Activated CD8-positive, alpha-beta memory T cell treated with anti-CD3 and anti-CD28 coated beads, Interleukin-2, amount 50 U/mL, for 24 hours (primary cell): Measurements from ENCODE around the gene RETSAT.
"Not testable (repeated sequence)": the region's sequence is repeated elsewhere in the genome, so short reads cannot be mapped to it uniquely, and the experiment has no call there.

Source experiments
- DNase-seq: peaks from one replicate; pipeline ENCODE4 v3.0.0-alpha.2; 2020; ENCODE audit errors: extremely low read depth

The RETSAT gene

GRCh38 chr2:85354286-85355072 is at the start of gene RETSAT, which contains the start of gene ELMOD3:
Gene RETSAT (minus strand): TSS chr2:85354528. CDS start chr2:85354507, 21 bp downstream.
Gene ELMOD3 (plus strand): TSS chr2:85354769. CDS start chr2:85357199, 2,430 bp downstream.
- DNase-seq = peak; percentile 93

GRCh38 chr2:85401844-85402243 is 47.5 kb upstream of the RETSAT start:
- no peak for DNase-seq

- DNase-seq = no peak
Measured at GRCh38 chr2:85401464-85401805, 47.1 kb upstream of the RETSAT start.

DNA sequence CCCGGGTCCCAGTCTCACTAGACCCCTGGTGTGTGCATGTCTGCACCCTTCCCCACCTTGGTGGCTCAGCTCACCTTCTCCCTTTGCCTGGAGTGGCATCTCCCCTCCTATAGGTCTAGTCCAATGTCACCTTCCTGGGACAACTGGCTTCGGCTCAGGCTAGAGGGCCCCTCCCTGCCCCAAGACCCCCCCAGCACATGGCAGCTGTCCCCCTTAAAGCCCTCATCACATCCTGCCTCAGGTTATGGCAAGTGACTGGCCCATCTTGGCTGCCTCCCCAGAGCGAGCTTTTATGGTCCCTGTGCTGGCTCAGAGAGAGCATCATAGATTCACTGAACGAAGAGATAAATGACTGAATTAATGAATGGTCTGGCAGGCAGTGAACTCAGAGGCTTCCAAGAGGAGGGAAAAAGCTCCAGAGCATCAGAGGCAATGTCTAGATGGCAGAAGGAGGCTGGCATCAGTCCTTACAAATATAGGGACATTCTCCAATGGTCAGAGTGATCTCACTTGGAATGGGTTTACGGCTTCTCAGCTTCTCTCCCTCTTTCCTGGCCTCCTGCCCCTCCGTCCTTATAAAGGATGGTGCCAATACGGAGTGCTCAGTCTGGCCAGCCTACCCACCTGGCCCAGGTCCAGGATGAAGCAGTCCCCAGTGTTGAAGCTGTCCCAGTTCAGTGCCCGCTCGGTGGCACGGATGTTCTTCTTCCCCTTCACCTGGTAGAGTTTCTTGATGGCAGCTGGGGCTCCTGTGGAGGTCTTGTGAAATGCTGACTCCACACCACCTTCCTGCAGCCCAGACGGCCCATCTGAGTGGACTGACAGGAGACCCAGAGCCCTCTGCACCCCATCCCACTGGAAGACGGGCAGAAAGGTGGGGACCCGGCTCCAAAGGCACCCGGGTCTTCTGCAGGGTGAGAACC is 46.5 kb upstream of the RETSAT start:
- no peak for DNase-seq

GRCh38 chr2:85400023-85400422 is 45.7 kb upstream of the RETSAT start:
- no peak for DNase-seq

DNA sequence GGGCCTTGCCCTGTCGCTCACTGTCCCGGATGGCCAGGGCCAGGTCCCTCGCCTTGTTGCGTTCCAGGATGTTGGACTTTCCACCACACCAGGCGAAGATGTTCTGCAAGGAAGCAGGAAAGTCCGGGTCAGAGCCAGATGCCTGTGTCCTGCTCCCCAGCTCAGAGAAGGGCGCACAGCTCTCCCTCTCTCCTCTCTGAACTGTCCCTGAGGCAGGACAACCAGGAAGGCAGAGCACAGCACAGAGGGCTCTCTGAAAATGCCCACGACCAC is 44.8 kb upstream of the RETSAT start:
- no peak for DNase-seq

- no peak for DNase-seq
Measured at GRCh38 chr2:85398426-85399182, 44.3 kb upstream of the RETSAT start.

GRCh38 chr2:85397925-85398331 is 43.6 kb upstream of the RETSAT start:
- no peak for DNase-seq

DNA sequence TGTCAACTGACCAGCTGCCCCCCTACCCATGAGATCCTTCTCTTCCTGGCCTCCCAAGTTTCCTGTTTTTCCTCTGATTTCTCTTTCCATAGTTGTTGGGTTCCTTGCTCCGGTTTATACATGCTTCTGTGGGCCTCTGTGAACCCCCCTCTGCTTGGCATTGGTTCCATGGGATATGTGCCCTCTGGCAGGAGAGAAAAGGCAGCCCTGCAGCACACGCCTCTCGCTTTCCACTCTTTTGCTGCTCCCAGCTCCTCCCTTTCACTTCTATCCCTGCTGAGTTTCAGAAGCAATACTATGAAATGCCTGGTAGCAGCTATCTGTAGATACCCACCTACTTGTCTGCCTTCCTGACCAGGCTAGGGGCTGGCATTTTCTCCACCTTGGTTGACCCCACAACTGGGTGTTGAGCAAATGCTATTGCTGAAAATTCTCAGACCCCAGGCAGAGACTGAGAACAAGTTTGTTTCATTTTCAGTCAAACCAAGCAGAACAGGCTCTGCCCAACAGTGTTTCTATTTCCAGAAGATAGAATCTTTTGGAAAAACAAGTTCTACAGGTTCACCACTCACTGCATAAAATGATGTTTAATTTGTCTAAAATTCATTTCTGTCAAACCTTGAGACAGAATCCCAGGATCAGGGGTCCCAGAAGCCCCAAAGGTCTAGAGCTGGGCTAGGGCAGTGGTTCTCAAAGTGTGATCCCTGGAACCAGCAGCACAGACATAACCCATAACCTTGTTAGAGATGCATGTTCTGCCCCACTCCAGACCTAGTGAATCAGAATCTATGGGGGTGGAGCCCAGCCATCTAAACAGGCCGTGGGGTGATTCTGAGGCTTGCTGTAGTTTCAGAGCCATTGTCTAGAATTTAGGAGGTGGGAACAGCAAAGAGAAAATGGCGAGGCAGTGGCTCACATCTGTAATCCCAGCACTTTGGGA is 42.5 kb upstream of the RETSAT start:
- no peak for DNase-seq

- no peak for DNase-seq
Measured at GRCh38 chr2:85395912-85396475, 41.7 kb upstream of the RETSAT start.

- no peak for DNase-seq
Measured at GRCh38 chr2:85394976-85395375, 40.6 kb upstream of the RETSAT start.

- DNase-seq = no peak
Measured at GRCh38 chr2:85394261-85394681, 39.9 kb upstream of the RETSAT start.

DNA sequence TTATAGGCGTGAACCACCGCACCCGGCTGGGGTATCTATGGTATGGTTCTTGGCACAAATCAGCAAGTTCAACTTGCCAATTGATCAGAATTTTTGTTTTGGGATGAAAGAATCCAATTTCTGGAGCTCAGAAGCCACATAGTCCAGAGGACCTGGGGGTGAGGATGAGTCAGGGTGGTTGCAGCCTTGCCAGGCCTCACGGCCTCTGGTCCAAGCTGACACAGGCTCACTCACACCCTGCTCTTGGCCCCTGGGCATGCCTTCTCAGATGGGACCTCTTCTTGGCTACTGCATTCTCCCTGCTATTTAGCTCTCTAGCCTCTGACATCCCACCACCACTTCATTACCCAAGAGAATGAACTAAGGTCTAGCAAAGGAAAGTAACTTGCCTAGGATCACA is 39.5 kb upstream of the RETSAT start:
- DNase-seq = no peak

- peak; percentile 30 for DNase-seq
Measured at GRCh38 chr2:85390941-85391669, 36.8 kb upstream of the RETSAT start.

DNA sequence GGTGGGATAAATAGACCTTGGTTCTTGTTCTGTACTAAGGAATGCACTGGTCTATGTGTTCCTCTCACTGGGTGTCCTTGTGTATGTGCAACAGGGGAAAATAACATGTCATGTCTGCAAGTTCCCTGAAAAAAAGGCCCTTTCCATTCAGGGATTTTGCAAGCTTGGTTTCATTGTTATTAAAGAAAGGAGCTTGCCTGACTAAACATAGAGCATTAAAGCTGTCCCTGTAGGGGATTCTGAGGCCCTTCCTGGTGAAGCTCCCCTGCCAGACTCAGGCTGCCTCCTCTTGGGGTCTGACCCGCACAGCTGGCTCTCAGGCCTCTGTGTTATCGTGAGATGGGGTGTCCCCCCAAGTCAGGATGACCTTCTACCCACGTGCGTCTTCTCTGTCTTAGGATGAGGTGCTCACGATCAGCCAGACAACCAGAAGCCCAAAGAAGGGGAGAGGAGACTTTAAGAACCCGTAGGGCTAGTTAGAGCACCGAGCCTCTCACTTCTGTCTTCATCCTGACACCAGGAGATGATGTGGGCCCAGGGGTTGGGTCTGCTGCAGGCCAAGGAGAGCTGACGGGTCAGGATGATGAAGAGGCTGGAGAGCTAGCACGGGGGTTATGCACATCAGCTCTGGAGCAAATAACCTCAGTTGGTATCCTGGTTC is 34.7 kb upstream of the RETSAT start:
- no peak for DNase-seq

DNA sequence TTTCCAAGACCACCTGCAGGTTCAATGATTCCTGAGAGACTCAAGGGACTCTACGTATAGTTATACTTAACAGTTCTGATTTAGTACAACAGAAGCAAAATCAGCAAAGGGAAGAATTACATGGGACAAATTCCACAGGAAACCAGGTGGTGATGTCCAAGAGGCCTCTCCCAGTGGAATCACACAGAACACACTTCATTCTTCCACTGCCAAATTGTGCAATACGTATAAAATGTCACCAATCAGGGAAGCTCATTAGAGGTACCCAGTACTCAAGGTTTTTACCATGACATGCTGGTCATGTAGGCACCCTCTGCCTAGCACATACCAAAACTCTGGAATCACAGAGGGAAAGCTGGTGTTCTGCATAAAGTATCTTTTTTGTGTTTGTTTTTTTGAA is 33.4 kb upstream of the RETSAT start:
- no peak for DNase-seq

DNA sequence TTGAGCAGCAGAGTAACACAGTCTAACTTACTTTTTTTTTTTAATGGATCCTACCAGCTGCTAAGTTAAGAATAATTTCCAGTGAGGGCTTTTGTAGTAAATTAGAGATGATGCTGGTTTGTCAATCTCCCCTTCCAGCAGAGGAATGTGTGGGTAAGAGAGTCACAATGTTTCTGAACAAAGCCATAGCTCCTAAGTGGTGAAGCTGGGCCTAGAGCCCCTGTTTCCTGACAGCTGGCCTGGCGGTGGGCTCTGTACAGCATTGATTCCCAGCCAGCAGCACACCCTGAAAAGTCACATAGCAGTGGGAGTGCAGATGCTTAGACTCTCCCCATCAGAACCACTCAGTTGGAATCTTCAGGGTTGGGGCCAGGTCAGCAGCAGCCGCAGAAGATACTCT is 31.4 kb upstream of the RETSAT start:
- DNase-seq = no peak

DNA sequence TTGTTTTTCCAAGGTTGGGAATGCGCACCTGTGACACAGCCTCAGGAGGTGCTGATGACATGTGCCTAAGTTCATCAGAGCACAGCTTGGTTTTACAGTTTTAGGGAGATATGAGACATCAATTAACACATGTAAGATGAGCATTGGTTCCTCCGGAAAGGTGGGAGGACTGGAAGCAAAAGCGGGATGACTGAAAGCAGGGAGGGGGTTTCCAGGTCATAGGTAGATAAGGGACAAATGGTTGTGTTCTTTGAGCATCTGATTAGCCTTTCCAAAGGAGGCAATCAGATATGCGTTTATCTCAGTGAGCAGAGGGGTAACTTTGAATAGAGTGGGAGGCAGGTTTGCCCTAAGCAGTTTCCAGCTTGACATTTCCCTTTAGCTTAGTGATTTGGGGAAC is 29.5 kb upstream of the RETSAT start:
- no peak for DNase-seq

DNA sequence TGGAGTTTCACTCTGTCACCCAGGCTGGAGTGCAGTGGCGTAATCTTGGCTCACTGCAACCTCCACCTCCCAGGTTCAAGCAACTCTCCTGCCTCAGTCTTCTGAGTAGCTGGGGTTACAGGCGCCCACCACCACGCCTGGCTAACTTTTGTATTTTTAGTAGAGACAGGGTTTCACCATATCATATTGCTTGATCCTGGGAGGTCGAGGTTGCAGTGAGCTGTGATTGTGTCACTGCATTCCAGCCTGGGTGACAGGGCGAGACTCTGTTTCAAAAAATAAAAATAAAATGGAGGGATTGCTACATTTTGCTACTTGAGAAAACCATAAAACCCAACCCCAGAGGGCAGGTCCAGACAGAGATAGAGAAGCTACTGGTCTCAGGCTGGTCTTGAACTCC is 28.8 kb upstream of the RETSAT start:
- not testable (repeated sequence) for DNase-seq

- DNase-seq = no peak
Measured at GRCh38 chr2:85380048-85380447, 25.7 kb upstream of the RETSAT start.
